ENCODE results near the gene INHBE.

GRCh38 chr12:57477710-57478681, 22.9 kb downstream of the INHBE start:
- TF ChIP-seq ZNF565 (CRISPR knock-in tag; conservative IDR thresholded peaks at IDR 0.05; ENCODE audit: low read depth) (no peak), CSRNP3 (CRISPR knock-in tag; IDR thresholded peaks at IDR 0.05) (no peak), BACH2 (CRISPR knock-in tag; IDR thresholded peaks at IDR 0.05; ENCODE audit: borderline replicate concordance) (no peak), PPARA (CRISPR knock-in tag; IDR thresholded peaks at IDR 0.05; ENCODE audit: borderline replicate concordance) (no peak), CREB5 (CRISPR knock-in tag; IDR thresholded peaks at IDR 0.05; ENCODE audit: low read depth) (no peak), PATZ1 (CRISPR knock-in tag; IDR thresholded peaks at IDR 0.05; ENCODE audit: borderline replicate concordance) (no peak), TSHZ2 (CRISPR knock-in tag; IDR thresholded peaks at IDR 0.05) (no peak)

All from SK-N-SH treated with all-trans-retinoic acid at 6 μM for 48 hours (cell line).